Measurements from ENCODE around the gene UGT2A3.

GRCh38 chr4:68948985-68949384, 2.6 kb downstream of the UGT2A3 start:
- TF ChIP-seq, protein P1, sequence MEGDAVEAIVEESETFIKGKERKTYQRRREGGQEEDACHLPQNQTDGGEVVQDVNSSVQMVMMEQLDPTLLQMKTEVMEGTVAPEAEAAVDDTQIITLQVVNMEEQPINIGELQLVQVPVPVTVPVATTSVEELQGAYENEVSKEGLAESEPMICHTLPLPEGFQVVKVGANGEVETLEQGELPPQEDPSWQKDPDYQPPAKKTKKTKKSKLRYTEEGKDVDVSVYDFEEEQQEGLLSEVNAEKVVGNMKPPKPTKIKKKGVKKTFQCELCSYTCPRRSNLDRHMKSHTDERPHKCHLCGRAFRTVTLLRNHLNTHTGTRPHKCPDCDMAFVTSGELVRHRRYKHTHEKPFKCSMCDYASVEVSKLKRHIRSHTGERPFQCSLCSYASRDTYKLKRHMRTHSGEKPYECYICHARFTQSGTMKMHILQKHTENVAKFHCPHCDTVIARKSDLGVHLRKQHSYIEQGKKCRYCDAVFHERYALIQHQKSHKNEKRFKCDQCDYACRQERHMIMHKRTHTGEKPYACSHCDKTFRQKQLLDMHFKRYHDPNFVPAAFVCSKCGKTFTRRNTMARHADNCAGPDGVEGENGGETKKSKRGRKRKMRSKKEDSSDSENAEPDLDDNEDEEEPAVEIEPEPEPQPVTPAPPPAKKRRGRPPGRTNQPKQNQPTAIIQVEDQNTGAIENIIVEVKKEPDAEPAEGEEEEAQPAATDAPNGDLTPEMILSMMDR (IDR thresholded peaks at IDR 0.05), result no peak
- TF ChIP-seq POLR2A (IDR thresholded peaks at IDR 0.05), result no peak
